GM12873 (cell line): Measurements from ENCODE around the gene CYTH1.
A peak's percentile ranks its signal among the peaks of the same experiment; 100 is the strongest.

Experiments
- CTCF ChIP-seq: IDR thresholded peaks from 2 replicates; pipeline ENCODE4 v1.5.1; 2012; ENCODE audit warnings: low read depth, mild to moderate bottlenecking, moderate library complexity, low read length, control low read depth; ENCODE audit not compliant: insufficient read depth; ENCODE audit errors: missing control alignments

CYTH1 gene

DNA sequence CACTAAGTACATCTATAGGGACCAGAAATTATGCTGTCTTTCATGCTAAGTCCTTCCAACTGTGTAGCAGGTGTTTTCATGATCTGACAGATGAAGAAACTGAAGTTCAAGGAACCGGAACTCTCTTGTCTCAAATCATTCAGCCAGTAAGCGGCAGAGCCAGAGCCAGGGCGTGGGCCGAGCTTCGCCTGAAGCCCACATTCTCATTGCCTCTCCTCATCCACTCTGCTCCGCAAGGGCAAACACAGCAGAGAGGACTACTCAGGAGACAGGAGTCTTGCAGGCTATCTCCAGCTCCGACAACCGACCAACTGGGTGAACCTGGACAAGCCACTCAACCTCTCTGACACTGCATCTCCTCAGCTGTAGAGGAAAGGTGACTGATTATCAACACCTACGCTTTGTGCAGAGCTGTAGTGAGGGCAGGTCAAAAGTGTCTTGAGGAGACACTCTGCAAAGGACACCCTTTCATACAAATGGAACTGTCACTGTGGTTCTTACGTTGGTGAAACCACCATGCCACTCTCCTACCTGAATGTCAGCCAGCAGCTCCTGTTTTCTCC, 72.9 kb downstream of the CYTH1 start:
- TF ChIP-seq CTCF: no peak

DNA sequence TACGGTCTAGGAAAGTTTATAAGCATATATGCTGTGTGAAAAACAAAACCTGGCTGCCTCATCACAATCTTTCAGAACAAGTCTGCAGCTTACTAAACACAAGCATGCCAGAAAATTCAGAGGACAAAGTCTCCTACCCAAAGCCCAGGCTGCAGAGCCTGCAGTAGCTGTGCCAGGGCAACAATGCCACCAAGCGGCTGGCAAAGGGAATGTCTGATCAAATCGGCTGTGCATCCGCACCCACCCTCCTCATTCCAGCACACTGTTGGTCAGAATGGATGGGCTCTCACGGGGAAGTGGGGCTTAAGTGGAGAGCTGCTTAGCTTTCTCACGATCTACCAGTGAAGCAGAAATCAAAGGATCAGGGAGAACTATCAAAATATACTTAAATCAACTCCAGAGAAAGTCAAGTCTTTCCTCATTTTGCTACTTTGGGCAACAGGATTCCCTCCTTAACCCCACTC, 73.5 kb downstream of the CYTH1 start:
- peak; percentile 88 for TF ChIP-seq CTCF

GRCh38 chr17:78707923-78708322, 74.2 kb downstream of the CYTH1 start:
- no peak for TF ChIP-seq CTCF

GRCh38 chr17:78707016-78707415, 75.1 kb downstream of the CYTH1 start:
- no peak for TF ChIP-seq CTCF

DNA sequence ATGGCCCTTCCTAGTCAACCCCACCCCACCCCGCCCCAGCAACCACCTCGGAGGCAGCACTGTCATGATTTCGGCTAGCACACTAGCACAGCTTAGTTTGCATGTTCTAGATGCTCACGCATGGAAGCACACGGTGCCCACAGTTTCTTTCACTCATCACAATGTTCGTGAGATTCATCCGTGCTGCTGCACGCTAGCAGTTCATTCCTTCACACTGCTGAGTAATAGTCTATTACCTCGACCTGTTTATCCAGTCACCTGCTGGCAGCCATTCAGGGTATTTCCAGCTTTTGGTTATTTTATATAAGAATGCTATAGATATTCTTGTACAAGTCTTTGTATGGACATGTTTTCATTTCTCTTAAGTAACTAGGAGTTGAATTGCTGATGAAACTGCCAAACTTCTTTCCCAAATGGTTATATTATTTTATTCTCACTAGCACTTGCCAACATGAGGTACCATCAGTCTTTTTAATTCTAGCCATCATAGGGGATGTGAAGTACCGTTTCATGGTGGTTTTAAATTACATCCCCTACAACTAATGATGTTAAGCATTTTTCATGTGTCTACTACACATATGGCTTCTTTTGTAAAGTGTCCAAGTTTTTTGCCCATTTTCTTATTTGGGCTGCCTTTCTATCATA, 75.7 kb downstream of the CYTH1 start:
- no peak for TF ChIP-seq CTCF

DNA sequence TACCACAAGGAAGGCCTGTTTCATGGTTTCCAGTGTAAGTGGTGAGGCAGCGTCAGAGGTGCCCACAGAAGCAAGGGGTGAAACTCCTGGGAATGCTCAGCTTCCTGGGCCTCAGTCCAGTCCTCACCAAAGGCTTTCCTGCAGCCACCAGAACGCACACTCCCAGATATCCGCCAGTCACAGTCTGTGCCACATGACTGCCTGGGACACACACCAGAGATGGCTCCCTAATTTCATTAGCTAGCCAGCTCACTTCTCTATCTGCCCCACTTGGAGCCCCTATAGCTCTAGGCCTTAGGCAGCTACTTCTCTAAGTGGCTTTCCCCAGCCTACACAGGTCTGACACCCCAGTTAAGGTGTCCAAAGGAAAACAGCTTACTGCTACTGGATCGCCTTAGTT, 77.0 kb downstream of the CYTH1 start:
- no peak for TF ChIP-seq CTCF

- no peak for TF ChIP-seq CTCF
Measured at GRCh38 chr17:78704594-78704993, 77.5 kb downstream of the CYTH1 start.
